ENCODE measurements around the gene FAM237A.

DNA sequence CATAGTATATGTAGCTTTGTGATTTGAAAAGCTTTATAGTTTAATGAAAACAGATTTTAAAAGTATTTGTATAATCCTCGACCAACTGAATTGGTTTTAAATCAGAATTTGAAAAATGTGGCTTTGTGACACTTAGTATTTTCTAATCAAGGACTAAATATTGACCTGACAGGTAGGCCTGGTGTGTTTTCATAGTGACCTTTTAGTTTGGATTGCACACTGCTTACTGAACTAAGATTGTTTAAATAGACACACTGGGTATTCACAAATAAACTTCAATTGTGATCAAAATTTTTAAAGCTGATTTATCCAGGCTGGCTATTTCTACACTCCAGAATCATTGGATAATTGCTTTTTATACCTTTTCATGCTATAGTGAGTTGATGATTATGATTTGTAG is 31.8 kb upstream of the FAM237A start:
- no peak for TF ChIP-seq CTCF (IDR thresholded peaks at IDR 0.05)
- no peak for TF ChIP-seq POLR2A (IDR thresholded peaks at IDR 0.05)

All from heart left ventricle (tissue), 13 donors.